ENCODE measurements around the gene S100A14. TPM values are rescaled to one million over a fixed set of nuclear protein-coding genes. Genes with fewer than 3 reads are reported as not detected.
"Not testable (repeated sequence)": the region's sequence is repeated elsewhere in the genome, so short reads cannot be mapped to it uniquely, and the experiment has no call there.

Gene S100A14
- total RNA-seq, 2 donors from 2014 or later = 543 to 565 TPM

GRCh38 chr1:153585006-153585405, 31.1 kb downstream of the S100A14 start:
- Histone ChIP-seq H3K4me1 (no peaks in the 10 kb centered on the region), H3K9ac (ENCODE audit: low read depth in 2 of 2, low read length in 2 of 2) (no peak overlapping the region), H3K9me3 (no peaks in the 10 kb centered on the region), H3K27ac (no peak overlapping the region), H3K27me3 (no peaks in the 10 kb centered on the region), H3K36me3 (no peaks in the 10 kb centered on the region), H3K4me3 (no peak overlapping the region)
- TF ChIP-seq CTCF (IDR thresholded peaks at IDR 0.05) = no peak
- intact Hi-C loops (cut with DNase I) = no loop called here
- DNase-seq = no peak

GRCh38 chr1:153583976-153584375, 32.1 kb downstream of the S100A14 start:
- no peak for TF ChIP-seq CTCF (IDR thresholded peaks at IDR 0.05)
- no peak overlapping the region for H3K9ac ChIP-seq (ENCODE audit: low read depth in 2 of 2, low read length in 2 of 2)
- no peak for DNase-seq
- no peaks in the 10 kb centered on the region for H3K4me1 ChIP-seq
- H3K27ac ChIP-seq = no peak overlapping the region
- no peaks in the 10 kb centered on the region for H3K36me3 ChIP-seq
- H3K4me3 ChIP-seq = no peak overlapping the region
- intact Hi-C loops (cut with DNase I) = no loop called here
- H3K27me3 ChIP-seq = no peaks in the 10 kb centered on the region
- no peaks in the 10 kb centered on the region for H3K9me3 ChIP-seq

GRCh38 chr1:153583514-153583913, 32.6 kb downstream of the S100A14 start:
- H3K27ac ChIP-seq; DNase-seq; H3K9me3 ChIP-seq; H3K9ac ChIP-seq (ENCODE audit: low read depth in 2 of 2, low read length in 2 of 2); H3K4me1 ChIP-seq; intact Hi-C loops (cut with DNase I); H3K36me3 ChIP-seq; H3K4me3 ChIP-seq; H3K27me3 ChIP-seq: not testable (repeated sequence)

GRCh38 chr1:153582836-153583235, 33.3 kb downstream of the S100A14 start:
- H3K4me3 ChIP-seq; H3K4me1 ChIP-seq; intact Hi-C loops (cut with DNase I); DNase-seq; H3K9ac ChIP-seq (ENCODE audit: low read depth in 2 of 2, low read length in 2 of 2); H3K27ac ChIP-seq; H3K27me3 ChIP-seq; H3K36me3 ChIP-seq; H3K9me3 ChIP-seq: not testable (repeated sequence)

- DNase-seq = no peak
- Histone ChIP-seq H3K4me3 (no peak overlapping the region), H3K27me3 (no peaks in the 10 kb centered on the region), H3K4me1 (no peaks in the 10 kb centered on the region), H3K9ac (ENCODE audit: low read depth in 2 of 2, low read length in 2 of 2) (no peak overlapping the region), H3K36me3 (no peaks in the 10 kb centered on the region), H3K9me3 (no peaks in the 10 kb centered on the region), H3K27ac (no peak overlapping the region)
- no peak for TF ChIP-seq CTCF (IDR thresholded peaks at IDR 0.05)
- intact Hi-C loops (cut with DNase I) = loop anchor here (10.0 kb wide), 2 partner anchors 86 to 176 kb away; no protein-coding TSS in a partner anchor
These were observed 37.2 kb downstream of the S100A14 start for GRCh38 chr1:153578936-153579335.

GRCh38 chr1:153578490-153578889, 37.6 kb downstream of the S100A14 start:
- TF ChIP-seq CTCF (IDR thresholded peaks at IDR 0.05) = no peak
- no peak for DNase-seq
- Histone ChIP-seq H3K4me3 (no peak overlapping the region), H3K27me3 (no peaks in the 10 kb centered on the region), H3K27ac (no peak overlapping the region), H3K4me1 (no peaks in the 10 kb centered on the region), H3K9ac (ENCODE audit: low read depth in 2 of 2, low read length in 2 of 2) (no peak overlapping the region), H3K9me3 (no peaks in the 10 kb centered on the region), H3K36me3 (no peaks in the 10 kb centered on the region)
- intact Hi-C loops (cut with DNase I) = loop anchor here (10.0 kb wide), 2 partner anchors 86 to 176 kb away; no protein-coding TSS in a partner anchor

All from colonic mucosa (tissue), 4 donors.